HEK293 (cell line): ENCODE measurements around the gene FKBP10.

Experiments
- CTCF ChIA-PET: fragments of 350-600 bp; formaldehyde crosslinking; extraction: SDS; loops from one replicate; lab custom pipeline; 2021; ENCODE audit warnings: antibody characterized with exemption; lab: Yijun Ruan, JAX
- POLR2A ChIA-PET: fragments of 300-600 bp; formaldehyde crosslinking; extraction: SDS; loops from one replicate; lab custom pipeline; 2020; ENCODE audit warnings: antibody characterized with exemption, inconsistent platforms; lab: Yijun Ruan, JAX
- H3K27ac ChIP-seq: fragments of 200-500 bp; sonication (Bioruptor generic); 2 replicates; pipeline ENCODE4 v1.5.1; 2014; ENCODE audit warnings: low read depth, low read length, control low read depth, inconsistent platforms; ENCODE audit errors: extremely low read depth
- H3K36me3 ChIP-seq, 2 experiments: fragments of 200-500 bp in 1 of 2; sonication (Bioruptor generic) in 1 of 2; 1 replicate in 1 of 2; 2 replicates in 1 of 2; pipeline ENCODE4 v1.5.1; 2014 to 2017; ENCODE audit warnings: inconsistent platforms in 2 of 2, low read length in 2 of 2; ENCODE audit not compliant: control insufficient read depth in 2 of 2, insufficient read depth in 1 of 2
- H3K4me1 ChIP-seq: fragments of 200-500 bp; sonication (Bioruptor generic); 2 replicates; pipeline ENCODE4 v1.5.1; 2014; ENCODE audit warnings: mild to moderate bottlenecking, low read length, inconsistent platforms; ENCODE audit not compliant: control insufficient read depth, insufficient read depth
- H3K4me3 ChIP-seq: 2 replicates; pipeline ENCODE4 v1.5.1; 2011; ENCODE audit warnings: low read depth, mild to moderate bottlenecking, control low read depth, low read length, moderate library complexity
- H3K9me3 ChIP-seq: fragments of 200-500 bp; sonication (Bioruptor generic); 2 replicates; pipeline ENCODE4 v1.5.1; 2014; ENCODE audit warnings: low read depth, low read length, inconsistent platforms; ENCODE audit not compliant: control insufficient read depth, insufficient read depth
- BCL11A ChIP-seq: fragments of 450-650 bp; formaldehyde crosslinking; IDR thresholded peaks from 2 replicates; pipeline ENCODE4 v1.5.1; 2016; ENCODE audit warnings: low read depth, missing biosample characterization, missing genetic modification characterization
- OSR2 ChIP-seq: fragments of 450-650 bp; formaldehyde crosslinking; IDR thresholded peaks from 2 replicates; pipeline ENCODE4 v1.5.1; 2016; ENCODE audit warnings: missing biosample characterization, missing genetic modification characterization
- ZBTB20 ChIP-seq: fragments of 450-650 bp; formaldehyde crosslinking; IDR thresholded peaks from 2 replicates; pipeline ENCODE4 v1.5.1; 2016; ENCODE audit warnings: missing biosample characterization, missing genetic modification characterization
- ZNF2 ChIP-seq: fragments of 450-650 bp; formaldehyde crosslinking; IDR thresholded peaks from 2 replicates; pipeline ENCODE4 v1.5.1; 2016; ENCODE audit warnings: missing biosample characterization, missing genetic modification characterization
- ZNF211 ChIP-seq: fragments of 450-650 bp; formaldehyde crosslinking; IDR thresholded peaks from 2 replicates; pipeline ENCODE4 v1.5.1; 2016; ENCODE audit warnings: low read depth, missing biosample characterization, missing genetic modification characterization
- ZNF214 ChIP-seq: fragments of 450-650 bp; formaldehyde crosslinking; IDR thresholded peaks from 2 replicates; pipeline ENCODE4 v1.5.1; 2017; ENCODE audit warnings: missing biosample characterization, mild to moderate bottlenecking, missing genetic modification characterization, borderline replicate concordance
- ZNF548 ChIP-seq: fragments of 450-650 bp; formaldehyde crosslinking; IDR thresholded peaks from 2 replicates; pipeline ENCODE4 v1.5.1; 2016; ENCODE audit warnings: missing biosample characterization, missing genetic modification characterization
- ZNF558 ChIP-seq: fragments of 450-650 bp; formaldehyde crosslinking; IDR thresholded peaks from 2 replicates; pipeline ENCODE4 v1.5.1; 2016; ENCODE audit warnings: missing biosample characterization, missing genetic modification characterization
- ZNF585B ChIP-seq: fragments of 450-650 bp; formaldehyde crosslinking; IDR thresholded peaks from 2 replicates; pipeline ENCODE4 v1.5.1; 2016; ENCODE audit warnings: missing biosample characterization, missing genetic modification characterization
- ZNF626 ChIP-seq: fragments of 450-650 bp; sonication (Bioruptor Pico); formaldehyde crosslinking; IDR thresholded peaks from 2 replicates; pipeline ENCODE4 v1.5.1; 2018; ENCODE audit warnings: missing biosample characterization, missing genetic modification characterization, inconsistent platforms
- ZNF660 ChIP-seq: fragments of 450-650 bp; IDR thresholded peaks from 2 replicates; pipeline ENCODE4 v1.5.1; 2018; ENCODE audit warnings: missing biosample characterization, mild to moderate bottlenecking, missing genetic modification characterization
- ZNF776 ChIP-seq: fragments of 450-650 bp; formaldehyde crosslinking; IDR thresholded peaks from 2 replicates; pipeline ENCODE4 v1.5.0; 2017; ENCODE audit warnings: missing biosample characterization, missing genetic modification characterization, borderline replicate concordance
- ZNF785 ChIP-seq: fragments of 450-650 bp; formaldehyde crosslinking; IDR thresholded peaks from 2 replicates; pipeline ENCODE4 v1.5.1; 2016; ENCODE audit warnings: missing biosample characterization, missing genetic modification characterization
- ZNF792 ChIP-seq: fragments of 450-650 bp; formaldehyde crosslinking; IDR thresholded peaks from 2 replicates; pipeline ENCODE4 v1.5.1; 2016; ENCODE audit warnings: missing biosample characterization, missing genetic modification characterization
- ZXDB ChIP-seq: fragments of 450-650 bp; formaldehyde crosslinking; IDR thresholded peaks from 2 replicates; pipeline ENCODE4 v1.5.1; 2016; ENCODE audit warnings: missing biosample characterization, missing genetic modification characterization
- TF ChIP-seq, protein P1 (sequence below): fragments of 450-650 bp; formaldehyde crosslinking; IDR thresholded peaks from 2 replicates; pipeline ENCODE4 v1.5.1; 2016; ENCODE audit warnings: missing biosample characterization, missing genetic modification characterization, low read depth
- TF ChIP-seq, protein P2 (sequence below): fragments of 450-650 bp; formaldehyde crosslinking; IDR thresholded peaks from 2 replicates; pipeline ENCODE4 v1.5.1; 2016; ENCODE audit warnings: missing biosample characterization, missing genetic modification characterization
- TF ChIP-seq, protein P3 (sequence below): fragments of 450-650 bp; formaldehyde crosslinking; IDR thresholded peaks from 2 replicates; pipeline ENCODE4 v1.5.1; 2016; ENCODE audit warnings: missing biosample characterization, missing genetic modification characterization
- TF ChIP-seq, protein P4 (sequence below): fragments of 450-650 bp; formaldehyde crosslinking; IDR thresholded peaks from 2 replicates; pipeline ENCODE4 v1.5.1; 2016; ENCODE audit warnings: missing biosample characterization, missing genetic modification characterization, borderline replicate concordance
- TF ChIP-seq, protein P5 (sequence below): fragments of 450-650 bp; formaldehyde crosslinking; IDR thresholded peaks from 2 replicates; pipeline ENCODE4 v1.5.1; 2016; ENCODE audit warnings: missing biosample characterization, missing genetic modification characterization
- TF ChIP-seq, protein P6 (sequence below): fragments of 450-650 bp; formaldehyde crosslinking; IDR thresholded peaks from 2 replicates; pipeline ENCODE4 v1.5.1; 2016; ENCODE audit warnings: missing biosample characterization, missing genetic modification characterization, borderline replicate concordance

FKBP10 gene

DNA sequence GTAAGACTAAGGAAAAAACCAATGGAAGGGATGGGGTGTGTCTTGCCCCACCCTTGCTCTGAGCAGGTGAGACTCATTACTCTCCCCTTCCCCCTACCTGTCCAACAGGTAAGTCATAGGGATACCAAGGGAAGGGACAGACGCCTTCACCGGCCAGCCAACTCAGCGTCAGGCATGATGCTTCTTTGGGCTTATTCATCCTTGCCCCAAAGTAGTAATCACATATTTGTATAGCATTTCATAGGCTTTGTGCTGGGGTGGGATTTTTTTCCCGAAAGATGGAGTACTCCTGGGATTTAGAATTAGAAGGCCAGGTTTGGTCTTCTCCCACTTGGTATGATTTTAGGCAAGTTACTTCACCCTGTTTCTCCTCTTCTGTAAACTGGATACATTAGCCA lies 25.8 kb upstream of the FKBP10 start (continued):
- TF ChIP-seq, protein P1, sequence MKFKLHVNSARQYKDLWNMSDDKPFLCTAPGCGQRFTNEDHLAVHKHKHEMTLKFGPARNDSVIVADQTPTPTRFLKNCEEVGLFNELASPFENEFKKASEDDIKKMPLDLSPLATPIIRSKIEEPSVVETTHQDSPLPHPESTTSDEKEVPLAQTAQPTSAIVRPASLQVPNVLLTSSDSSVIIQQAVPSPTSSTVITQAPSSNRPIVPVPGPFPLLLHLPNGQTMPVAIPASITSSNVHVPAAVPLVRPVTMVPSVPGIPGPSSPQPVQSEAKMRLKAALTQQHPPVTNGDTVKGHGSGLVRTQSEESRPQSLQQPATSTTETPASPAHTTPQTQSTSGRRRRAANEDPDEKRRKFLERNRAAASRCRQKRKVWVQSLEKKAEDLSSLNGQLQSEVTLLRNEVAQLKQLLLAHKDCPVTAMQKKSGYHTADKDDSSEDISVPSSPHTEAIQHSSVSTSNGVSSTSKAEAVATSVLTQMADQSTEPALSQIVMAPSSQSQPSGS (tag by site-specific recombination), result no peak
- TF ChIP-seq ZNF776 (tag by site-specific recombination), result no peak
- TF ChIP-seq ZNF211, result no peak
- TF ChIP-seq, protein P2, sequence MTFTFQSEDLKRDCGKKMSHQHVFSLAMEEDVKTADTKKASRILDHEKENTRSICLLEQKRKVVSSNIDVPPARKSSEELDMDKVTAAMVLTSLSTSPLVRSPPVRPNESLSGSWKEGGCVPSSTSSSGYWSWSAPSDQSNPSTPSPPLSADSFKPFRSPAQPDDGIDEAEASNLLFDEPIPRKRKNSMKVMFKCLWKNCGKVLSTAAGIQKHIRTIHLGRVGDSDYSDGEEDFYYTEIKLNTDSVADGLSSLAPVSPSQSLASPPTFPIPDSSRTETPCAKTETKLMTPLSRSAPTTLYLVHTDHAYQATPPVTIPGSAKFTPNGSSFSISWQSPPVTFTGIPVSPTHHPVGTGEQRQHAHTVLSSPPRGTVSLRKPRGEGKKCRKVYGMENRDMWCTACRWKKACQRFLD, result no peak
- TF ChIP-seq ZNF785, result no peak
- TF ChIP-seq, protein P3, sequence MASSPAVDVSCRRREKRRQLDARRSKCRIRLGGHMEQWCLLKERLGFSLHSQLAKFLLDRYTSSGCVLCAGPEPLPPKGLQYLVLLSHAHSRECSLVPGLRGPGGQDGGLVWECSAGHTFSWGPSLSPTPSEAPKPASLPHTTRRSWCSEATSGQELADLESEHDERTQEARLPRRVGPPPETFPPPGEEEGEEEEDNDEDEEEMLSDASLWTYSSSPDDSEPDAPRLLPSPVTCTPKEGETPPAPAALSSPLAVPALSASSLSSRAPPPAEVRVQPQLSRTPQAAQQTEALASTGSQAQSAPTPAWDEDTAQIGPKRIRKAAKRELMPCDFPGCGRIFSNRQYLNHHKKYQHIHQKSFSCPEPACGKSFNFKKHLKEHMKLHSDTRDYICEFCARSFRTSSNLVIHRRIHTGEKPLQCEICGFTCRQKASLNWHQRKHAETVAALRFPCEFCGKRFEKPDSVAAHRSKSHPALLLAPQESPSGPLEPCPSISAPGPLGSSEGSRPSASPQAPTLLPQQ (tag by site-specific recombination), result no peak

DNA sequence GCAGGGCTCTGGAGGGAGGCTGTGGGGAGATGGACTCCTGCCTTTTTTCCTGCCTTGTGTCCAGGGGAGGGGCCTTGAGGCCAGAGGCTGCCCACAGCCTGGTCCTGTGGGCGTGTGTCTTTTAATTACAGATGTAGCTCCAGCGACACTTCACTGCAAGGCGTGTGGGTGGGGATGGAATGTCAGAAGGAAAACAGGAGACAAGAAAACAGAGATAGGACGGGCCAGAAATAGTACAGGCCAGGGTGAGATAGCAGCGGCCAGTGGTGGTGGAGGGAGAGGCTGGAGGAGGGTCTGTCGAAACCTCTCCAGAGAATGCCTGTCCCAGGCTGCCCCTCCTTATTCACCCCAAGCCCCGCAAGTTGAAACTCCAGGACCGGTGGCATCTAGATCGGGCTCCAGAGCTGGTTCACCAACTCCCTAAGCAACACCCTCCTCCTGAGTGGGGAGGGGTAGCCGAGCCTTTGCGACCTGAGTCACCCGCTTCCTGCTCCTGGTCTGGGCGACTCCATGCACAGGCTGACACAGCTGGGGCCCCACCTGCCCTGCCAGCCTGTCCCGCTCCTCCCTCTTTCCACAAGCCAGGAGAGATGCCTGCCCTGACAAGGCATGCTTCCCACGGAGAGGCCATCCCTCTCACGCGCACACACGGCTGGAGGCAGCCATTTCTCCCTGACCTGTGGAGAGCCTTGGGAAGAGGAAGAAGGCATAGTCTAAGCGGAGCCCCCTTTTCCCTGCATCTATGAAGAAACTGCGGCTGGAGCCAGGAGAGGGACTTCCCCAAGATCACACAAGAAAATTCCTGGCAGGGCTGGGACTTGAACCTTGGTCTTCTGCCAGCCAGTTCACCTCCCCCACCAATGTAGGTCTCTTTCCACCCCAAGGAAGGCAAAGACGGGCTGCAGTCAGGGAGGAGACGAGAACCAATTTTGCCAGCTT lies 19.7 kb upstream of the FKBP10 start:
- Histone ChIP-seq H3K27ac (peak overlapping the region; percentile 82), H3K4me3 (no peak overlapping the region; the same call in 1 of the 2 replicates), H3K4me1 (peaks cover 17% of the 10 kb centered on the region), H3K9me3 (no peaks in the 10 kb centered on the region), H3K36me3 (no peaks in the 10 kb centered on the region)
- ChIA-PET POLR2A (interaction anchor here (0.7 to 5.0 kb wide), 9 partner anchors 8 to 137 kb away, joined by 3 to 38 read pairs (median 3); partner anchors contain the start of genes ACLY, HAP1, JUP and ODAD4), CTCF (interaction anchor here (0.6 to 10.6 kb wide), 6 partner anchors 8 to 145 kb away, joined by 3 to 108 read pairs (median 4); partner anchors contain the start of gene JUP)
- TF ChIP-seq ZNF792 (no peak), ZBTB20 (peak; percentile 89), BCL11A (tag by site-specific recombination) (0 out of 2 replicates have a peak, but pooled peaks have one; percentile 37), ZNF2 (no peak), ZNF214 (tag by site-specific recombination) (no peak), OSR2 (tag by site-specific recombination) (peak; percentile 47), ZNF558 (tag by site-specific recombination) (no peak), ZNF585B (tag by site-specific recombination) (no peak), ZXDB (tag by site-specific recombination) (no peak), ZNF626 (no peak), ZNF548 (tag by site-specific recombination) (no peak), ZNF785 (no peak), ZNF660 (tag by site-specific recombination) (peak; percentile 23; the same call in 1 of the 2 replicates)
- TF ChIP-seq, protein P4, sequence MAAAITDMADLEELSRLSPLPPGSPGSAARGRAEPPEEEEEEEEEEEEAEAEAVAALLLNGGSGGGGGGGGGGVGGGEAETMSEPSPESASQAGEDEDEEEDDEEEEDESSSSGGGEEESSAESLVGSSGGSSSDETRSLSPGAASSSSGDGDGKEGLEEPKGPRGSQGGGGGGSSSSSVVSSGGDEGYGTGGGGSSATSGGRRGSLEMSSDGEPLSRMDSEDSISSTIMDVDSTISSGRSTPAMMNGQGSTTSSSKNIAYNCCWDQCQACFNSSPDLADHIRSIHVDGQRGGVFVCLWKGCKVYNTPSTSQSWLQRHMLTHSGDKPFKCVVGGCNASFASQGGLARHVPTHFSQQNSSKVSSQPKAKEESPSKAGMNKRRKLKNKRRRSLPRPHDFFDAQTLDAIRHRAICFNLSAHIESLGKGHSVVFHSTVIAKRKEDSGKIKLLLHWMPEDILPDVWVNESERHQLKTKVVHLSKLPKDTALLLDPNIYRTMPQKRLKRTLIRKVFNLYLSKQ (tag by site-specific recombination), result no peak
- TF ChIP-seq, protein P5, sequence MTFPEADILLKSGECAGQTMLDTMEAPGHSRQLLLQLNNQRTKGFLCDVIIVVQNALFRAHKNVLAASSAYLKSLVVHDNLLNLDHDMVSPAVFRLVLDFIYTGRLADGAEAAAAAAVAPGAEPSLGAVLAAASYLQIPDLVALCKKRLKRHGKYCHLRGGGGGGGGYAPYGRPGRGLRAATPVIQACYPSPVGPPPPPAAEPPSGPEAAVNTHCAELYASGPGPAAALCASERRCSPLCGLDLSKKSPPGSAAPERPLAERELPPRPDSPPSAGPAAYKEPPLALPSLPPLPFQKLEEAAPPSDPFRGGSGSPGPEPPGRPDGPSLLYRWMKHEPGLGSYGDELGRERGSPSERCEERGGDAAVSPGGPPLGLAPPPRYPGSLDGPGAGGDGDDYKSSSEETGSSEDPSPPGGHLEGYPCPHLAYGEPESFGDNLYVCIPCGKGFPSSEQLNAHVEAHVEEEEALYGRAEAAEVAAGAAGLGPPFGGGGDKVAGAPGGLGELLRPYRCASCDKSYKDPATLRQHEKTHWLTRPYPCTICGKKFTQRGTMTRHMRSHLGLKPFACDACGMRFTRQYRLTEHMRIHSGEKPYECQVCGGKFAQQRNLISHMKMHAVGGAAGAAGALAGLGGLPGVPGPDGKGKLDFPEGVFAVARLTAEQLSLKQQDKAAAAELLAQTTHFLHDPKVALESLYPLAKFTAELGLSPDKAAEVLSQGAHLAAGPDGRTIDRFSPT (tag by site-specific recombination), result no peak
- TF ChIP-seq, protein P6, sequence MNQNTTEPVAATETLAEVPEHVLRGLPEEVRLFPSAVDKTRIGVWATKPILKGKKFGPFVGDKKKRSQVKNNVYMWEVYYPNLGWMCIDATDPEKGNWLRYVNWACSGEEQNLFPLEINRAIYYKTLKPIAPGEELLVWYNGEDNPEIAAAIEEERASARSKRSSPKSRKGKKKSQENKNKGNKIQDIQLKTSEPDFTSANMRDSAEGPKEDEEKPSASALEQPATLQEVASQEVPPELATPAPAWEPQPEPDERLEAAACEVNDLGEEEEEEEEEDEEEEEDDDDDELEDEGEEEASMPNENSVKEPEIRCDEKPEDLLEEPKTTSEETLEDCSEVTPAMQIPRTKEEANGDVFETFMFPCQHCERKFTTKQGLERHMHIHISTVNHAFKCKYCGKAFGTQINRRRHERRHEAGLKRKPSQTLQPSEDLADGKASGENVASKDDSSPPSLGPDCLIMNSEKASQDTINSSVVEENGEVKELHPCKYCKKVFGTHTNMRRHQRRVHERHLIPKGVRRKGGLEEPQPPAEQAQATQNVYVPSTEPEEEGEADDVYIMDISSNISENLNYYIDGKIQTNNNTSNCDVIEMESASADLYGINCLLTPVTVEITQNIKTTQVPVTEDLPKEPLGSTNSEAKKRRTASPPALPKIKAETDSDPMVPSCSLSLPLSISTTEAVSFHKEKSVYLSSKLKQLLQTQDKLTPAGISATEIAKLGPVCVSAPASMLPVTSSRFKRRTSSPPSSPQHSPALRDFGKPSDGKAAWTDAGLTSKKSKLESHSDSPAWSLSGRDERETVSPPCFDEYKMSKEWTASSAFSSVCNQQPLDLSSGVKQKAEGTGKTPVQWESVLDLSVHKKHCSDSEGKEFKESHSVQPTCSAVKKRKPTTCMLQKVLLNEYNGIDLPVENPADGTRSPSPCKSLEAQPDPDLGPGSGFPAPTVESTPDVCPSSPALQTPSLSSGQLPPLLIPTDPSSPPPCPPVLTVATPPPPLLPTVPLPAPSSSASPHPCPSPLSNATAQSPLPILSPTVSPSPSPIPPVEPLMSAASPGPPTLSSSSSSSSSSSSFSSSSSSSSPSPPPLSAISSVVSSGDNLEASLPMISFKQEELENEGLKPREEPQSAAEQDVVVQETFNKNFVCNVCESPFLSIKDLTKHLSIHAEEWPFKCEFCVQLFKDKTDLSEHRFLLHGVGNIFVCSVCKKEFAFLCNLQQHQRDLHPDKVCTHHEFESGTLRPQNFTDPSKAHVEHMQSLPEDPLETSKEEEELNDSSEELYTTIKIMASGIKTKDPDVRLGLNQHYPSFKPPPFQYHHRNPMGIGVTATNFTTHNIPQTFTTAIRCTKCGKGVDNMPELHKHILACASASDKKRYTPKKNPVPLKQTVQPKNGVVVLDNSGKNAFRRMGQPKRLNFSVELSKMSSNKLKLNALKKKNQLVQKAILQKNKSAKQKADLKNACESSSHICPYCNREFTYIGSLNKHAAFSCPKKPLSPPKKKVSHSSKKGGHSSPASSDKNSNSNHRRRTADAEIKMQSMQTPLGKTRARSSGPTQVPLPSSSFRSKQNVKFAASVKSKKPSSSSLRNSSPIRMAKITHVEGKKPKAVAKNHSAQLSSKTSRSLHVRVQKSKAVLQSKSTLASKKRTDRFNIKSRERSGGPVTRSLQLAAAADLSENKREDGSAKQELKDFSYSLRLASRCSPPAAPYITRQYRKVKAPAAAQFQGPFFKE (tag by site-specific recombination), result no peak
